ENCODE data around the gene CLDN9. TPM values are rescaled to one million over a fixed set of nuclear protein-coding genes. Genes with fewer than 3 reads are reported as not detected.

Gene CLDN9
- total RNA-seq, 1 experiment from 2014 or later: not detected

DNA sequence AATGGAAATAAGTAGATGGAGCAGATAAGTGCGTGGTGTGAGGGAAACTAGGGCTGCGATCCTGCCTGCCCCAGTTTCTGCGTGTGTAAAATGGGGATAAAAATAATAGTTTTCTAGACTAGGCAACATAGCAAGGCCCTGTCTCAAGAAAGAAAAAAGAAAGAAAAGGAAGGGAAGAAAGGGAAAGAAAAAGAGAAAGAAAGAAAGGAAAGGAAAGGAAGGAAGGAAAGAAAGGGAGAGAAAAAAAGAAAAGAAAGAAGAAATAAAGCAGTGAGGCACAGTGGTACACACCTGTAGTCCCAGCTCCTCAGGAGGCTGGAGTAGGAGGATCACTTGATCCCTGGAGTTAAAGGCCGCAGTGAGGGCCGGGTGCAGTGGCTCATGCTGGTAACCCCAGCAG, 30.3 kb upstream of the CLDN9 start:
- BruUV-seq (replicated peaks): no TSS peak
- Histone ChIP-seq H3K36me3 (ENCODE audit: insufficient read depth, low read length, poor library complexity, severe bottlenecking) (no peaks in the 10 kb centered on the region), H3K27me3 (replicated peaks; ENCODE audit: insufficient read depth, low read depth, low read length, poor library complexity) (no peaks in the 10 kb centered on the region), H3K4me1 (ENCODE audit: insufficient read depth, low read length, poor library complexity, severe bottlenecking) (peaks cover 10% of the 10 kb centered on the region), H3K4me3 (ENCODE audit: low read depth, low read length, poor library complexity, severe bottlenecking) (no peak overlapping the region), H3K27ac (ENCODE audit: low read depth, low read length, poor library complexity, severe bottlenecking) (no peak overlapping the region), H3K9me3 (ENCODE audit: low read depth, low read length, poor library complexity, severe bottlenecking) (no peaks in the 10 kb centered on the region)
- POLR2A ChIA-PET (ENCODE audit: low non-redundant PET): interaction anchor here (0.7 kb wide), 1 partner anchor 18 kb away, joined by 12 read pairs; no protein-coding TSS in a partner anchor
- DNase-seq (ENCODE audit: low spot score): no peak
- intact Hi-C loops (cut with micrococcal nuclease; ENCODE audit: unreplicated experiment): no loop called here
- CTCF ChIA-PET: interaction anchor here (0.7 kb wide), 1 partner anchor 318 kb away, joined by 7 read pairs; no protein-coding TSS in a partner anchor
- no peak for TF ChIP-seq EZH2 (IDR thresholded peaks at IDR 0.05; ENCODE audit: borderline replicate concordance, low read depth, low read length, poor library complexity, severe bottlenecking)
- TF ChIP-seq, protein P1, sequence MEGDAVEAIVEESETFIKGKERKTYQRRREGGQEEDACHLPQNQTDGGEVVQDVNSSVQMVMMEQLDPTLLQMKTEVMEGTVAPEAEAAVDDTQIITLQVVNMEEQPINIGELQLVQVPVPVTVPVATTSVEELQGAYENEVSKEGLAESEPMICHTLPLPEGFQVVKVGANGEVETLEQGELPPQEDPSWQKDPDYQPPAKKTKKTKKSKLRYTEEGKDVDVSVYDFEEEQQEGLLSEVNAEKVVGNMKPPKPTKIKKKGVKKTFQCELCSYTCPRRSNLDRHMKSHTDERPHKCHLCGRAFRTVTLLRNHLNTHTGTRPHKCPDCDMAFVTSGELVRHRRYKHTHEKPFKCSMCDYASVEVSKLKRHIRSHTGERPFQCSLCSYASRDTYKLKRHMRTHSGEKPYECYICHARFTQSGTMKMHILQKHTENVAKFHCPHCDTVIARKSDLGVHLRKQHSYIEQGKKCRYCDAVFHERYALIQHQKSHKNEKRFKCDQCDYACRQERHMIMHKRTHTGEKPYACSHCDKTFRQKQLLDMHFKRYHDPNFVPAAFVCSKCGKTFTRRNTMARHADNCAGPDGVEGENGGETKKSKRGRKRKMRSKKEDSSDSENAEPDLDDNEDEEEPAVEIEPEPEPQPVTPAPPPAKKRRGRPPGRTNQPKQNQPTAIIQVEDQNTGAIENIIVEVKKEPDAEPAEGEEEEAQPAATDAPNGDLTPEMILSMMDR (conservative IDR thresholded peaks at IDR 0.05; ENCODE audit: low read depth, low read length): no peak

DNA sequence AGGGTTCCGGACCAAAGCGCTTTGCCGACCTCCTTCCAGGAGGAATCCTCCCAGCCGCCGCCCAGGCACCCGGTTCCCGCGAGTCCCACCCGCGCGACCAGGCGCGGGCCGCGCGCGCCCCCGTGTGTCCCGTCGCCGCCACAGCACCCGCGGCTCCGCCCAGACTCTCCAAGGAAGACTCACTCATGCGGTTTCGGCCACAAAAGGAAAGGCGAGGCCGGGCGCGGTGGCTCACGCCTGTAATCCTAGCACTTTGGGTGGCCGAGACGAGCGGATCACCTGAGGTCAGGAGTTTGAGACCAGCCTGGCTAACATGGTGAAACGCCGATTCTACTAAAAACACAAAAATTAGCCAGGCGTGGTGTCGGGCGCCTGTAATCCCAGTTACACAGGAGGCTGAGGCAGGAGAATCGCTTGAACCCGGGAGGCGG, 29.0 kb upstream of the CLDN9 start:
- Histone ChIP-seq H3K27me3 (replicated peaks; ENCODE audit: insufficient read depth, low read depth, low read length, poor library complexity) (no peaks in the 10 kb centered on the region), H3K36me3 (ENCODE audit: insufficient read depth, low read length, poor library complexity, severe bottlenecking) (no peaks in the 10 kb centered on the region), H3K4me3 (ENCODE audit: low read depth, low read length, poor library complexity, severe bottlenecking) (no peak overlapping the region), H3K9me3 (ENCODE audit: low read depth, low read length, poor library complexity, severe bottlenecking) (no peaks in the 10 kb centered on the region), H3K4me1 (ENCODE audit: insufficient read depth, low read length, poor library complexity, severe bottlenecking) (peaks cover 10% of the 10 kb centered on the region), H3K27ac (ENCODE audit: low read depth, low read length, poor library complexity, severe bottlenecking) (no peak overlapping the region)
- intact Hi-C loops (cut with micrococcal nuclease; ENCODE audit: unreplicated experiment): no loop called here
- TF ChIP-seq EZH2 (IDR thresholded peaks at IDR 0.05; ENCODE audit: borderline replicate concordance, low read depth, low read length, poor library complexity, severe bottlenecking): no peak
- TF ChIP-seq, protein P1 (conservative IDR thresholded peaks at IDR 0.05; ENCODE audit: low read depth, low read length): peak; percentile 72
- ChIA-PET POLR2A (ENCODE audit: low non-redundant PET) (no interaction called here), CTCF (no interaction called here)
- peak; percentile 88 for DNase-seq (ENCODE audit: low spot score)
- BruUV-seq (replicated peaks): no TSS peak

DNA sequence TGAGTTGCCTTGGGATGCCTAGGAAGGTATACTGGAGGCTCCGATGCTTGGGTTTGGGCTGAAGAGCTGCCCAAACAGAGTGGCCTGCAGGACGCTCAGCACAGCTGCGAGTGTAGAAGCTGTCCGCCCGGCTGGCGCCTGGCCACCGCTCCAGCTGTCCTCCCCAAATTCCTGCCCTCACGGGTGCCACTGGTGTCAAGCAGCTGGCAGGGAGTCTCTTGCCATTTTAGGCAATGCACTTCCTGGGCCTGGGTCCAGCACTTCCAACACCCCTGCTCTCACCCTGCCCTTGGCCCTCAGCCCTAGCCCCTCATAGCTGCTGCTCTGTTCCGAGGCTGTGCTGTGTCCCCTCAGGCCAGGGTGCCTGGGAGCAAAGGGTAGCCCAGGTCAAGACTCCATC, 27.3 kb upstream of the CLDN9 start:
- TF ChIP-seq, protein P1 (conservative IDR thresholded peaks at IDR 0.05; ENCODE audit: low read depth, low read length): no peak
- TF ChIP-seq EZH2 (IDR thresholded peaks at IDR 0.05; ENCODE audit: borderline replicate concordance, low read depth, low read length, poor library complexity, severe bottlenecking): no peak
- Histone ChIP-seq H3K9me3 (ENCODE audit: low read depth, low read length, poor library complexity, severe bottlenecking) (no peaks in the 10 kb centered on the region), H3K27me3 (replicated peaks; ENCODE audit: insufficient read depth, low read depth, low read length, poor library complexity) (no peaks in the 10 kb centered on the region), H3K4me1 (ENCODE audit: insufficient read depth, low read length, poor library complexity, severe bottlenecking) (peaks cover 4% of the 10 kb centered on the region), H3K27ac (ENCODE audit: low read depth, low read length, poor library complexity, severe bottlenecking) (no peak overlapping the region), H3K4me3 (ENCODE audit: low read depth, low read length, poor library complexity, severe bottlenecking) (no peak overlapping the region), H3K36me3 (ENCODE audit: insufficient read depth, low read length, poor library complexity, severe bottlenecking) (no peaks in the 10 kb centered on the region)
- intact Hi-C loops (cut with micrococcal nuclease; ENCODE audit: unreplicated experiment): no loop called here
- ChIA-PET CTCF (no interaction called here), POLR2A (ENCODE audit: low non-redundant PET) (no interaction called here)
- BruUV-seq (replicated peaks): no TSS peak
- DNase-seq (ENCODE audit: low spot score): no peak

All from A673 (cell line).